Pancreas (tissue), 10 donors: ENCODE results near the gene RYR3. TPM values are rescaled to one million over a fixed set of nuclear protein-coding genes. Genes with fewer than 3 reads are reported as not detected.

Source experiments
- ATAC-seq, 4 donors: fragments of 200-7000 bp; cut with Tn5 transposase; one replicate each; pipeline versions ENCODE4 v1.8.0 to v1.9.1; 2020; ENCODE audit warnings: mild to moderate bottlenecking in 4 of 4, moderate library complexity in 4 of 4
- DNase-seq, 6 donors: peaks; one replicate each; pipeline ENCODE4 v3.0.0-alpha.2; 2020
- FAIRE-seq: peaks from 2 replicates; lab custom pipeline; 2012; peaks lifted over from hg19 to GRCh38; lab: Jason Lieb, UNC
- H3K27ac ChIP-seq, 4 donors: fragments of 200-600 bp; sonication (generic); 1 replicate in 3 of 4; 2 replicates in 1 of 4; pipeline versions ENCODE4 v1.5.0 to v1.8.0; 2020
- H3K27me3 ChIP-seq, 4 donors: fragments of 200-600 bp; one replicate each; pipeline ENCODE4 v1.8.0; 2021
- H3K36me3 ChIP-seq, 3 donors: fragments of 200-600 bp; sonication (generic) in 1 of 3; one replicate each; pipeline versions ENCODE4 v1.5.0 to v1.8.0; 2020 to 2021
- H3K4me1 ChIP-seq, 3 donors: fragments of 200-600 bp; one replicate each; pipeline ENCODE4 v1.8.0; 2021
- H3K4me3 ChIP-seq, 4 donors: fragments of 200-600 bp; sonication (generic) in 2 of 4; one replicate each; pipeline versions ENCODE4 v1.5.0 to v1.8.0; 2020 to 2021
- H3K9me3 ChIP-seq, 4 donors: fragments of 200-600 bp; one replicate each; pipeline ENCODE4 v1.8.0; 2021
- WGBS, 2 donors: extraction: QIAGEN DNeasy Blood & Tissue Kit; methylation state at CpG; one replicate each; pipeline ENCODE4 v1.1.7; 2013; 5-methylcytosine and 5-hydroxymethylcytosine counted together
- intact Hi-C, 3 donors: fragments of 100-400 bp; cut with DNase I; formaldehyde crosslinking; loops; one replicate each; pipeline versions ENCODE4 v1.11.1 to v1.14.2; 2022
- polyA plus RNA-seq, 2 donors: library from polyadenylated mRNA; stranded (reverse); fragments of 200-250 nt; gene quantifications; one replicate each; pipeline ENCODE4 v1.2.3, GENCODE V29; 2013
- total RNA-seq, 6 donors: library from RNA; stranded (reverse); fragmentation: NEBNext Ultra II Directional in 4 of 6; extraction: Animal tissue kit (Norgen Biotek cat#: 25700) in 4 of 6; gene quantifications; one replicate each; pipeline versions ENCODE4 v1.2.1 to v1.2.4, GENCODE V29; 2021 to 2023
- TF ChIP-seq, protein P1 (sequence below), 4 donors: fragments of 200-600 bp; sonication (generic) in 3 of 4; IDR thresholded peaks; one replicate each; pipeline versions ENCODE4 v1.5.0 to v1.8.0; 2021; ENCODE audit warnings: antibody characterized with exemption in 4 of 4
- donor health status: healthy with polysubstance abuse.
- donor health status: DM: no; HTN: no; CAD: no; lungs with moderate emphysema.
- donor health status: DM: no; HTN: no; CAD: no.
- donor health status: control.
- donor health status: control.
- donor health status: Bipolar disorder and iron deficiency.
- donor health status: DM: yes; HTN: yes; CAD: no.
- donor health status: DM: no; HTN: no; CAD: no.
- donor health status: DM: no; HTN: no; CAD: no.
- donor health status: DM: yes; HTN: yes; CAD: no.

The RYR3 gene
- total and polyA plus RNA-seq, 8 donors = 0.03 to 0.52 (median 0.13) TPM

DNA sequence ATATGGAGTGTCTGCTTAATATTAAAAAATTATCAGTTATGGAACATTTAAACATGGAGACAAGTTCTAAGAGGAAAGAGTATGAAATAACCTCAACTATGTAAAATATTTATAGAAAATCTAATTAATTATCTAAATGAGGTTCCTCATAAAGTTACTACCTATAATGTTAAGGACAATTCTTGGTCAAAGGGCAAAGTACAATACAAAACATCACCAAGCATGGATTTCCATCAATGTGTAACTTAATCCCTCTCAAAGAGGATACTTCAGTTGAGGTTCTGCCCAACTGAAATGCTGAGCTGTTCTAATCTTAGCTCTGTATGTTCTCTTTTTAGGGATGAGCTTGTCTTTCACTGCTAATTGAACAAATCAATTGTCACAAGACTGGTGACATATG, 601.6 kb downstream of the RYR3 start:
- Histone ChIP-seq H3K4me3 (no peak overlapping the region), H3K4me1 (no peaks in the 10 kb centered on the region), H3K9me3 (no peaks in the 10 kb centered on the region), H3K27me3 (no peaks in the 10 kb centered on the region), H3K36me3 (no peaks in the 10 kb centered on the region), H3K27ac (no peak overlapping the region)
- FAIRE-seq (no peak), DNase-seq (no peak), ATAC-seq (no peak)
- intact Hi-C loops = no loop called here
- TF ChIP-seq, protein P1, sequence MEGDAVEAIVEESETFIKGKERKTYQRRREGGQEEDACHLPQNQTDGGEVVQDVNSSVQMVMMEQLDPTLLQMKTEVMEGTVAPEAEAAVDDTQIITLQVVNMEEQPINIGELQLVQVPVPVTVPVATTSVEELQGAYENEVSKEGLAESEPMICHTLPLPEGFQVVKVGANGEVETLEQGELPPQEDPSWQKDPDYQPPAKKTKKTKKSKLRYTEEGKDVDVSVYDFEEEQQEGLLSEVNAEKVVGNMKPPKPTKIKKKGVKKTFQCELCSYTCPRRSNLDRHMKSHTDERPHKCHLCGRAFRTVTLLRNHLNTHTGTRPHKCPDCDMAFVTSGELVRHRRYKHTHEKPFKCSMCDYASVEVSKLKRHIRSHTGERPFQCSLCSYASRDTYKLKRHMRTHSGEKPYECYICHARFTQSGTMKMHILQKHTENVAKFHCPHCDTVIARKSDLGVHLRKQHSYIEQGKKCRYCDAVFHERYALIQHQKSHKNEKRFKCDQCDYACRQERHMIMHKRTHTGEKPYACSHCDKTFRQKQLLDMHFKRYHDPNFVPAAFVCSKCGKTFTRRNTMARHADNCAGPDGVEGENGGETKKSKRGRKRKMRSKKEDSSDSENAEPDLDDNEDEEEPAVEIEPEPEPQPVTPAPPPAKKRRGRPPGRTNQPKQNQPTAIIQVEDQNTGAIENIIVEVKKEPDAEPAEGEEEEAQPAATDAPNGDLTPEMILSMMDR (IDR thresholded peaks at IDR 0.05) = no peak

DNA sequence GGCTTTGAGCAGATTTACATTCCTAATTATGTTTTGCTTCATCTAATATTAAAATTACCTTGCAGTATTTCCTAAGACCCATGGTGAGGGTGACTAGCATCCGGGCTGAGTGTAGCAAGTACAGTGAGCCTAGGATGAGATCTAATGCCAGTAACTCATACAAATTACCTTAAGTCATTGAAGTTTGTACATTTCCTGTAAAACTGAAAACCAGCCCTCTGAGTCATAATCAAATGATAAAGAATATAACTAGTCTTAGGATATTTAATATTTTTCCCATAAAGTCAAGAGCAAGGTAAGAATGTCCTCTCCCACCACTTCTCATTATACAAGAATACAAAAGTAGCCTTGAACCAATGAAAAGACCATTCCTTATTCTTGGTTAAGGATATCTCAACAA, 602.7 kb downstream of the RYR3 start:
- H3K27ac ChIP-seq = no peak overlapping the region
- 88 to 94% methylated on average over 1 of the region's 1 CpG for WGBS, 2 donors
- FAIRE-seq (no peak), DNase-seq (no peak), ATAC-seq (no peak)
- H3K36me3 ChIP-seq = no peaks in the 10 kb centered on the region
- intact Hi-C loops = no loop called here
- H3K4me3 ChIP-seq = no peak overlapping the region
- TF ChIP-seq, protein P1 (IDR thresholded peaks at IDR 0.05) = no peak
- no peaks in the 10 kb centered on the region for H3K27me3 ChIP-seq
- H3K9me3 ChIP-seq = no peaks in the 10 kb centered on the region
- no peaks in the 10 kb centered on the region for H3K4me1 ChIP-seq

Other genes with a start within 250 kb of the RYR3 start
- gene FMN1, start 116.3 kb upstream of the RYR3 start, total RNA-seq = 10 to 100 TPM in 1 of 6 donors, 1 to 10 TPM in 5; 2.6 to 10.2 (median 4.1) TPM
- 1 to 10 TPM; 1.9 to 2.3 TPM for gene FMN1, start 116.3 kb upstream of the RYR3 start, polyA plus RNA-seq